Common myeloid progenitor, CD34-positive (primary cell): ENCODE results near the gene IGF2BP2.

ENCODE experiments used
- CTCF ChIA-PET: fragments of 350-600 bp; sonication (Branson Sonifier 250); formaldehyde crosslinking; loops from one replicate; lab custom pipeline; 2021; ENCODE audit warnings: antibody characterized with exemption; lab: Charles Lee
- POLR2A ChIA-PET: fragments of 350-600 bp; sonication (Branson Sonifier 250); formaldehyde crosslinking; loops from one replicate; lab custom pipeline; 2021; ENCODE audit warnings: antibody characterized with exemption; lab: Charles Lee
- DNase-seq, 3 donors: peaks; one replicate each; pipeline versions ENCODE4 v3.0.0 to v3.0.0-alpha.2; 2013
- H3K27ac ChIP-seq, 2 experiments: 1 replicate in 1 of 2; 2 replicates in 1 of 2; pipeline ENCODE4 v1.7.0; 2013; ENCODE audit warnings: inconsistent platforms in 2 of 2, low read length in 2 of 2, mild to moderate bottlenecking in 2 of 2, low read depth in 1 of 2, moderate library complexity in 1 of 2; ENCODE audit not compliant: severe bottlenecking in 2 of 2, insufficient read depth in 1 of 2, poor library complexity in 1 of 2
- H3K27me3 ChIP-seq, 5 experiments: replicated peaks in 2 of 5; 1 replicate in 3 of 5; 2 replicates in 2 of 5; pipeline versions ENCODE4 v1.6.1 to v1.7.0; 2013; ENCODE audit warnings: low read length in 4 of 5, mild to moderate bottlenecking in 2 of 5, moderate library complexity in 2 of 5, inconsistent platforms in 1 of 5; ENCODE audit not compliant: insufficient read depth in 5 of 5, control insufficient read depth in 4 of 5
- H3K36me3 ChIP-seq, 4 experiments: 1 replicate in 2 of 4; 2 replicates in 2 of 4; pipeline versions ENCODE4 v1.6.1 to v1.7.0; 2013; ENCODE audit warnings: low read length in 3 of 4, control low read depth in 1 of 4, mild to moderate bottlenecking in 1 of 4; ENCODE audit not compliant: control insufficient read depth in 4 of 4, insufficient read depth in 4 of 4
- H3K4me1 ChIP-seq, 4 experiments: 1 replicate in 3 of 4; 2 replicates in 1 of 4; pipeline versions ENCODE4 v1.6.1 to v1.7.1; 2013; ENCODE audit warnings: low read length in 3 of 4, mild to moderate bottlenecking in 3 of 4, control low read depth in 1 of 4, inconsistent platforms in 1 of 4, moderate library complexity in 1 of 4; ENCODE audit not compliant: control insufficient read depth in 4 of 4, insufficient read depth in 4 of 4; ENCODE audit errors: control extremely low read depth in 1 of 4
- H3K4me3 ChIP-seq, 7 experiments: 1 replicate in 4 of 7; 2 replicates in 3 of 7; pipeline versions ENCODE4 v1.5.1 to v1.7.0; 2013; ENCODE audit warnings: mild to moderate bottlenecking in 7 of 7, low read length in 6 of 7, moderate library complexity in 6 of 7, inconsistent platforms in 2 of 7, low read depth in 2 of 7, control low read depth in 1 of 7; ENCODE audit not compliant: insufficient read depth in 4 of 7, control insufficient read depth in 1 of 7; ENCODE audit errors: extremely low read depth in 1 of 7
- H3K9me3 ChIP-seq, 5 experiments: 1 replicate in 4 of 5; 2 replicates in 1 of 5; pipeline versions ENCODE4 v1.6.1 to v1.7.1; 2013; ENCODE audit warnings: low read length in 4 of 5, mild to moderate bottlenecking in 2 of 5, inconsistent platforms in 1 of 5, low read depth in 1 of 5, moderate library complexity in 1 of 5; ENCODE audit not compliant: control insufficient read depth in 4 of 5, insufficient read depth in 2 of 5; ENCODE audit errors: control extremely low read depth in 1 of 5
- WGBS: methylation state at CpG from one replicate; pipeline ENCODE4 v1.1.5; 2013; ENCODE audit not compliant: insufficient coverage; 5-methylcytosine and 5-hydroxymethylcytosine counted together

The IGF2BP2 gene

GRCh38 chr3:185716436-185717108 lies 108.3 kb downstream of the IGF2BP2 start:
- DNase-seq = no peak
- Histone ChIP-seq H3K9me3 (no peaks in the 10 kb centered on the region), H3K4me1 (peaks cover 0 to 25% (median 18%) of the 10 kb centered on the region in 4 experiments), H3K36me3 (peaks cover 0 to 4% (median 3%) of the 10 kb centered on the region in 4 experiments), H3K27ac (no peak overlapping the region), H3K4me3 (no peak overlapping the region), H3K27me3 (no peaks in the 10 kb centered on the region)
- CTCF ChIA-PET = interaction anchor here (0.6 to 1.2 kb wide), 4 partner anchors 21 to 52 kb away, joined by 3 read pairs; no protein-coding TSS in a partner anchor
- POLR2A ChIA-PET = no interaction called here
- WGBS = 83% methylated on average over 6 of the region's 8 CpGs

GRCh38 chr3:185715091-185715490 lies 109.8 kb downstream of the IGF2BP2 start:
- WGBS = 100% methylated on average over 3 of the region's 8 CpGs
- Histone ChIP-seq H3K4me3 (no peak overlapping the region), H3K27ac (no peak overlapping the region), H3K27me3 (no peaks in the 10 kb centered on the region), H3K4me1 (peaks cover 5 to 29% (median 24%) of the 10 kb centered on the region in 4 experiments), H3K36me3 (peaks cover 0 to 3% (median 0%) of the 10 kb centered on the region in 4 experiments), H3K9me3 (no peaks in the 10 kb centered on the region)
- ChIA-PET POLR2A (no interaction called here), CTCF (no interaction called here)
- DNase-seq = no peak

GRCh38 chr3:185714085-185714484 lies 110.8 kb downstream of the IGF2BP2 start:
- no CpG with 5 or more reads among the region's 2 CpGs for WGBS
- H3K4me3 ChIP-seq = no peak overlapping the region
- H3K4me1 ChIP-seq = peaks cover 5 to 33% (median 26%) of the 10 kb centered on the region in 4 experiments
- H3K27me3 ChIP-seq = no peaks in the 10 kb centered on the region
- H3K27ac ChIP-seq = no peak overlapping the region
- no peaks in the 10 kb centered on the region for H3K36me3 ChIP-seq
- no peaks in the 10 kb centered on the region for H3K9me3 ChIP-seq
- ChIA-PET POLR2A (no interaction called here), CTCF (interaction anchor here (1.0 to 1.7 kb wide), 2 partner anchors 14 to 42 kb away, joined by 3 to 4 read pairs; no protein-coding TSS in a partner anchor)
- no peak for DNase-seq

GRCh38 chr3:185713015-185713414 lies 111.8 kb downstream of the IGF2BP2 start:
- POLR2A ChIA-PET = no interaction called here
- no CpG with 5 or more reads among the region's 1 CpG for WGBS
- Histone ChIP-seq H3K4me3 (no peak overlapping the region), H3K36me3 (no peaks in the 10 kb centered on the region), H3K27me3 (no peaks in the 10 kb centered on the region), H3K9me3 (no peaks in the 10 kb centered on the region), H3K27ac (no peak overlapping the region), H3K4me1 (peaks cover 5 to 33% (median 26%) of the 10 kb centered on the region in 4 experiments)
- DNase-seq = no peak
- CTCF ChIA-PET = interaction anchor here (1.1 to 1.7 kb wide), 3 partner anchors 13 to 53 kb away, joined by 4 read pairs; no protein-coding TSS in a partner anchor

GRCh38 chr3:185712337-185712736 lies 112.5 kb downstream of the IGF2BP2 start:
- no peak overlapping the region for H3K27ac ChIP-seq
- H3K27me3 ChIP-seq = no peaks in the 10 kb centered on the region
- CTCF ChIA-PET = interaction anchor here (1.1 to 1.7 kb wide), 2 partner anchors 23 to 54 kb away, joined by 4 read pairs; no protein-coding TSS in a partner anchor
- no CpG with 5 or more reads among the region's 3 CpGs for WGBS
- no peaks in the 10 kb centered on the region for H3K9me3 ChIP-seq
- H3K4me3 ChIP-seq = no peak overlapping the region
- POLR2A ChIA-PET = no interaction called here
- peaks cover 5 to 26% (median 23%) of the 10 kb centered on the region in 4 experiments for H3K4me1 ChIP-seq
- DNase-seq = no peak
- H3K36me3 ChIP-seq = no peaks in the 10 kb centered on the region

- peaks cover 5 to 17% (median 13%) of the 10 kb centered on the region in 4 experiments for H3K4me1 ChIP-seq
- POLR2A ChIA-PET = interaction anchor here (0.7 kb wide), 1 partner anchor 107 kb away, joined by 4 read pairs; no protein-coding TSS in a partner anchor
- no peaks in the 10 kb centered on the region for H3K9me3 ChIP-seq
- H3K4me3 ChIP-seq = no peak overlapping the region
- no peak overlapping the region for H3K27ac ChIP-seq
- 92% methylated on average over 7 of the region's 8 CpGs for WGBS
- peaks cover 0 to under 1% (median 0%) of the 10 kb centered on the region in 4 experiments for H3K36me3 ChIP-seq
- no peaks in the 10 kb centered on the region for H3K27me3 ChIP-seq
- DNase-seq = no peak
- CTCF ChIA-PET = interaction anchor here (0.6 to 1.9 kb wide), 6 partner anchors 11 to 57 kb away, joined by 3 to 5 read pairs (median 4); no protein-coding TSS in a partner anchor
These were observed 113.5 kb downstream of the IGF2BP2 start for GRCh38 chr3:185711255-185711870.
